DLD1 (cell line): ENCODE results near the gene TTLL5.

Experiments used
- in situ Hi-C: cut with HindIII; loops from 2 replicates; pipeline ENCODE4 v1.10.0; 2017; ENCODE audit warnings: low sequenced_read_pairs

The TTLL5 gene

DNA sequence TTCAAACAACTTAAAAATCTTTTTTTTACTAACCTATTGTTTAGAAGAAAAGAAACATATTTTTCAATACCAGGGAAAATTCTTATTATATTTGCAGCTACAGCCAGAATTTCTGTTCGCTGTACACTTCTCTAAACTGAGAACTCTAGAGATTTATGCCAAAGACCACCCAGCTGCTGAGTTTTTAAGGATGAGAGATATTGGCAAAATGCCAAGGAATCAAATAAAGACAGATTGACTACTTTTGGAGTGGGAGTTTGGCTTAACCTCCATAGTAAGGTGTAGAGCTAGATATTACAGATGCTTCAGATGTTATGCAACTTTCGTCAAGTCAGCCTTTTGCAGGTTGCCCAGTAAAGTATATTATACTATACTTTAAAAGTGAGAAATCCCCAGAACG, 71.8 kb downstream of the TTLL5 start:
- in situ Hi-C loops = no loop called here

GRCh38 chr14:75734854-75735253, 73.8 kb downstream of the TTLL5 start:
- in situ Hi-C loops = no loop called here

GRCh38 chr14:75736845-75737485, 75.9 kb downstream of the TTLL5 start:
- in situ Hi-C loops = no loop called here

DNA sequence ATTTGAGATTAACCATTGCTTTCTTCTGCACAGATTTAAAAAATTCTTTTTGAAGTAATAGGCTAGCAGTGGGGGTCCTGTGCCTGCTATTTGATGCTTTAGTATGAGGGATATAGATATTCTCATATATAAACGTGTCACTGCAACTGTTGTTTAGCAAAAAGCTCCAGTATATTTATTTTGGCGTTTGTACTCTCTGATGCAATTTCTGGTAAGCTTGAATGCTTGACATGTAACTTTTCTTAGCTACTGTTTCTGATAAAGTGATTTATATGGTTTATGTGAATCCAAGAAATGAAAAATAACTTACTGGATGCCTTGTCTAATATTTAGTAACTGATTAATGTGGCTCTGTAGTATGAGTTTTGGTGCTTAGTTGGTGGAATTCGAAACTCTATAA, 77.1 kb downstream of the TTLL5 start:
- in situ Hi-C loops = no loop called here

DNA sequence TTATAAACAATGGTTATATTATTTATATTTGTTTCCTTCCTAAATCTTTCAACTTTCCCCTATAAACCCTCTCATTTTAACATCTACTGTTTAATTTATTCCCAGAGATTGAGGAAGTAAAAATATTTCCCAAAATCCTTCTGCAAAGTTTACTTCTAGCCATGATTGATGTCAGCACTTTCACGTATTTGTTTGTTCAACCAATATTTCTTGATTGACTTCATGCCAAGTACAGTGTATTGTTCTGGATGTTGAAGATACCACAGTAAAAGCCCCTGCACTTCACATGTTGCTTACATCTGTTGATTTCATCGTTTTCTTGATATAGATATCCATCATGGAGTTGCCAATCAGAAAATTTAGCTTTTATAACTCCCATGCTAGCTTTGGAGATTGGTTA, 81.8 kb downstream of the TTLL5 start:
- in situ Hi-C loops = no loop called here

DNA sequence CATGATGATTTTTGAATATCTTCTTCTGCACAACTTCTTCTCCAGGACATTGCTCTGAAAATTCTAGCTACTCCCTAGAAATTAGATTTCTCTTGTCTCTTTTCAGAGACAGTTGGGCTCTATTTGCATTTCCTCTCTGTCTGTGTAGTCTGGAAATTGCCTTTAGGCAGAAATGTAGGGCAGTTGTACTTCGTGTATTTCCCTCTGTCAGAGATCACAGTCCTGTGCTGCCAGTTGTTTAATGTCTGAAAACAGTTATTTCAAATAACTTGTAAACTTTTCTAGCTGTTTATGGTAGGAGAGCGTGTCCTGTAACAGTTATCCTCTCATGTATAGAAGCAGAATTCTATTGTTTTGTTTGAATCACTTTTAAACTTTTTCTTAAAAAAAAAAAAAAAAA, 86.9 kb downstream of the TTLL5 start:
- in situ Hi-C loops = no loop called here

- in situ Hi-C loops = no loop called here
Measured at GRCh38 chr14:75748336-75748735, 87.3 kb downstream of the TTLL5 start.

DNA sequence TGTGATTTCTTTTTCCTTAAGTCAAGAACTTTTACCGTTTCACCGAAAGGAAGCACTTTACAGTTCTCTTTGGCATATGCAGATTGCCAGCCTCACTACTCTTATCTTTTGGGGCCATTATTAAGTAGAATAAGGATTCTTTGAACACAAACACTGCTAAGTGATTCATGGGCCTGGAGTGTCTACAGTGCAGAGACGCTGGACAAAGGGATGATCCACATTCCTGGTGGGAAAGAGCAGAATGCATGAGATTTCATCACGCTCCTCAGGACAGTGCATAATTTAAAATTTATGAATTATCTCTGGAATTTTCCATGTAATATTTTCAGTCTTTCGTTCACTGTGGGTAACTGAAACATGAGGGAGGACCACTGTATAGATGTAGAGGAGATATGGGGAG, 90.2 kb downstream of the TTLL5 start:
- in situ Hi-C loops = no loop called here

- in situ Hi-C loops = no loop called here
Measured at GRCh38 chr14:75752086-75752485, 91.0 kb downstream of the TTLL5 start.

GRCh38 chr14:75752907-75753594, 92.0 kb downstream of the TTLL5 start:
- in situ Hi-C loops = no loop called here

DNA sequence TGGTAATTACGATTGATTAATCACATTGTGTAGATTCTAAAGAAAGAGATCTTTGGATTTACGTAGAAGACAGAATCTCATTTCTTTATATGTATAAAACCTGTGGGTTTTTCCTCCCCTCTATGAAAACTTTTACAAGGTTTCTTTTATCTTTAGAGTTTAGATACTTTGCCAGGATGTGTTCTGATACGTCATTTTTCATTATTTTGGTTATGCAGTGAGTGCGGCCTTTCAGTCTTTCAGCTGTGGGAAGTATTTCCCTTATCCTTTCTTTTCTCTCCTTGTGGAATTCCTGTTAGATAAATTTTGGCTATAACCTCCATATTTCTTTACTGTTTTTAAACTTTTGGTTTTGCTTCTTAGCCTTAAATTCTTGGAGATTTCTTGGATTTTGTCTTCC, 92.7 kb downstream of the TTLL5 start:
- in situ Hi-C loops = no loop called here

DNA sequence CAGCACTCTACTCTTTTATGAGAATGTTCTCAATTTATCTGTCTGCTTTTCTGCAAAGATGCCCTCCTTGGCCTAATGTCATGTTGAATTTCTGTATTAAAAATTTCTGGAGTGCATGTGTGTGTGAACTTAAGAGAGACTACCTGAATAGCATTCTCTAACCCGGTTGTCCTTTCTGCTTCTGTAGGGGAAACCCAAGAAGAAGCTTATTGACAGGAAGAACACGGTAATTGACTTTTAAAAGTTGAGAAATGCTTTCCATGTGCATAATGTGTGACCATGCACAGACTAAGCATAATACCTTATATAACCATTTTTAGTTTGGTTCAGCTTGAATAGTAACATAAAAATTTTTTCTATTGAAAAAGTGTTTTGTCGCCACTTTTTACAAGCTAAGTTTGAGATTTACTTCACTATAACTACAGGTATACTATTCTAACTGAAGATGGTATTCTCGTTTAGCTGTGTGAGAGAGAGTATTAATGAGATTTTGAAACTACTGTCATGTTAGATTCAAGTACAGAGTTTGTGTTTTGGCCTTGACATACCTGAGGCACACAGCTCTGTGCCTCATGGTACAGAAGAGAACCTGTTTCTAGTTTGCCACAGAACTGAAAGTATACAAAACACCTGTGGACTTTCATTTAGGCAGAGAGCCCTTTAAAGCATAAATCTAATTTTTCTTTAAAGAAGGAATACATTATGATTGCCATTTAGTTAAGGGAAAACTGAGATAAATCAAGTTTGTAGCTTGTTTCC, 96.8 kb downstream of the TTLL5 start:
- in situ Hi-C loops = no loop called here

DNA sequence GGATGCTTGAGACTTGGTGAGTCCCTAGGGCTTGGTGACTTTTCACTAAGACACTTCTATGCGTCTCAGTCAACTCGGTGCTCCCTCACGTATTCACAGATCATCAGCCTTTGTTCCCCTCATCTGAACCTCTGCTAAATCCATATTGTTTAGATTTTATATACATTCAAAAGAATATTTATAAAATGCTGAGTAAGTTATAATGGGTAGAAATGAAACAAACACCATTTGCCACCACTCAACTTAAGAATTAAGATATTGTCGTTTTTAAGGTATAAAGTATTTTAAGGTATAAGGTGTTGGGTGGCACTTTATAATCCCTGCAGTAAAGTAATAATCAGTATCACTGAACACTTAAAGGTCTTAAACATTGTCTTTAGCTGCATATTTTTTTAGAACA, 103.0 kb downstream of the TTLL5 start:
- in situ Hi-C loops = no loop called here

DNA sequence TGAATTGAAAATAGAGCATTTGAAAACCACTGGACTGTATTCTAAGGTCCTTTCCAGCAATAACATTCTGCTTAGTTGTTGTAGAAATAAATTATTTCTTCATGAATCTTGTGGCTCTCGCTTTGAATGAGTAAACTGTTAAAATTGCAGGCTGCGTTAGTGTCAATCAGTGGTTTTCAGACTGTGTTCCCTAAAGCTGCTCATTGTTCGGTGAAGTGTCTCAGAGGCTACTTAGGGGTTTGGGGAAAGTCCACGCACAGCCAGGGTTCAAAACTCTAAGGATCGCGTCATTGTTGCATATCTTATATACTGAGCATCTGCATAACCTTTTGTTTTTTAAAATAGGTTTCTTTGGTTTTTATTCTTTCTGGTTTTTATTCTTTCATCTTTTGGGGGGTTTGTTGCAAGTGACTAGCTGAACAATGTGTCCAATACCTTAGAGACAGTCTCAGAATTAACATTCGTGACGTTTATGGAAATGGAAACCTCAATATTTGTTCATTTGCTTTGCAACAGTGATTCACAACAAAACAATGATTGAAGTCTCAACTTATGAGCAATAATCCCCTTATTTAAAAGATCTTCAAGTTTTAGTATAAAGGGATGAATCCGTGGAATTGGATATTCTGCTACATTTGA, 108.1 kb downstream of the TTLL5 start:
- in situ Hi-C loops = no loop called here

- in situ Hi-C loops = no loop called here
Measured at GRCh38 chr14:75770635-75771034, 109.6 kb downstream of the TTLL5 start.

GRCh38 chr14:75771595-75771994, 110.5 kb downstream of the TTLL5 start:
- in situ Hi-C loops = no loop called here

GRCh38 chr14:75773046-75773445, 112.0 kb downstream of the TTLL5 start:
- in situ Hi-C loops = no loop called here

DNA sequence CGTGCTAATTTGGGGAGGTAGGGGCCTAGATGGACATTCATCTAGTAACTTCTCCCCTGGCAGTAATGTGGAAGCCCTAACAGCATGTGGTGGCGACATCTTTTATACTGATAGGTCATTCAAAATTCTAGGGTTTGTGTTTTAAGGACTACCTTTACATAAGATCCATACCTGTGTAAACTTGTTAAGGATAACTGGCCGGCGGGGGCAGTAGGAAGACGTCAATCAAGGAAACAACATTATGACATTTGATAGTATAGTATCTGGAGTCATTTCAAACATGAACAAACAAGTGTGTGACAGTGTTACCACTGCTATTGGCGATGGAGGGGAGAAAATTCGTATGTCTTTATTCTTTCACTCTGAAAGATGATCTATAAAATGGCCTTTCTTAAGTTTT, 120.0 kb downstream of the TTLL5 start:
- in situ Hi-C loops = no loop called here

- in situ Hi-C loops = no loop called here
Measured at GRCh38 chr14:75783184-75783583, 122.1 kb downstream of the TTLL5 start.

GRCh38 chr14:75783602-75784313, 122.7 kb downstream of the TTLL5 start:
- in situ Hi-C loops = no loop called here

GRCh38 chr14:75784314-75784686, 123.3 kb downstream of the TTLL5 start:
- in situ Hi-C loops = no loop called here
